ENCODE data around the gene SAFB2. TPM values are rescaled to one million over a fixed set of nuclear protein-coding genes. Genes with fewer than 3 reads are reported as not detected.

The SAFB2 gene
- total and polyA plus RNA-seq, 2 donors from 2014 or later: 67.1 to 113 TPM

DNA sequence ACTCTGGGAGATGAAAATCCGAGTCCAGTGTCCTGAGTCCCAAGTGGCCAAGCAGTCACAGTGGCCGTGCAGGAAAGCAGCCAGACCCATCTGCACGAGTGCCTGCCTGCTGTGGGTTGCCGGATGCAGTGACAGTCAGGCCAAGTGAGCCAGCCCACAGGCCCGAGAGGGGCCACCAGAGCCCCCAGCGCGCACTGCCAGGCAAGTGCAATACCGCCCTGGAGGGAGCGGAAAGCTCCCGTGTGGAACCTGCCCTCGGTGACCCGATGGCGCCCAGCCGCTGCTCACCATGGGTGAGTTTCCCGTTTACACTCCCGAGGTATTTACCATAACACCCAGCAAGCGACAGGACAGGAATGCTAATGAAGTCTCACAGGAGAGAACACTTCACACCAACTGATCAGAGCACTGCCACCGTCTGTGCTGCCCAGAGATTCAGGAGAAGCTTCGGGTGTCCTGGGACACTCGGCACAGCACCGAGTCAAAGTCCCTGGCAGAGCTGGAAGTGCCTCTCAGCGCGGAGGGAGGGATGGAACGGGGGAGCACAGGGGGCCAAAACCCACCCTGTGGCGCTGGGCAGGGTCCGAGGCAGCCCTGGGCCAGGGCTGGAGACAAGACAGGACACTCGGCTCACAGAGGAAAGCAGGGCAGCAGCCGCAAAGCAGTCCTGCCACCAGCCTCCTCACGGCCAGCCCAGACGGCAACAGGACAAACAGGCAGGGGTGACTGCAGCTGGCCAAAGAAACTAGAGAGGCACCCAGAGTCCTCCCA lies 33.5 kb downstream of the SAFB2 start:
- intact Hi-C loops (cut with DNase I): no loop called here
- H3K27ac ChIP-seq (ENCODE audit: low read depth in 2 of 2, low read length in 2 of 2): no peak overlapping the region

GRCh38 chr19:5588441-5588840 lies 34.1 kb downstream of the SAFB2 start:
- TF ChIP-seq, protein P1, sequence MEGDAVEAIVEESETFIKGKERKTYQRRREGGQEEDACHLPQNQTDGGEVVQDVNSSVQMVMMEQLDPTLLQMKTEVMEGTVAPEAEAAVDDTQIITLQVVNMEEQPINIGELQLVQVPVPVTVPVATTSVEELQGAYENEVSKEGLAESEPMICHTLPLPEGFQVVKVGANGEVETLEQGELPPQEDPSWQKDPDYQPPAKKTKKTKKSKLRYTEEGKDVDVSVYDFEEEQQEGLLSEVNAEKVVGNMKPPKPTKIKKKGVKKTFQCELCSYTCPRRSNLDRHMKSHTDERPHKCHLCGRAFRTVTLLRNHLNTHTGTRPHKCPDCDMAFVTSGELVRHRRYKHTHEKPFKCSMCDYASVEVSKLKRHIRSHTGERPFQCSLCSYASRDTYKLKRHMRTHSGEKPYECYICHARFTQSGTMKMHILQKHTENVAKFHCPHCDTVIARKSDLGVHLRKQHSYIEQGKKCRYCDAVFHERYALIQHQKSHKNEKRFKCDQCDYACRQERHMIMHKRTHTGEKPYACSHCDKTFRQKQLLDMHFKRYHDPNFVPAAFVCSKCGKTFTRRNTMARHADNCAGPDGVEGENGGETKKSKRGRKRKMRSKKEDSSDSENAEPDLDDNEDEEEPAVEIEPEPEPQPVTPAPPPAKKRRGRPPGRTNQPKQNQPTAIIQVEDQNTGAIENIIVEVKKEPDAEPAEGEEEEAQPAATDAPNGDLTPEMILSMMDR (IDR thresholded peaks at IDR 0.05; ENCODE audit: borderline replicate concordance, extremely low read depth, insufficient read depth): no peak
- Histone ChIP-seq H3K27me3 (ENCODE audit: control insufficient read depth, insufficient read depth, low read length) (no peaks in the 10 kb centered on the region), H3K4me3 (ENCODE audit: low read length in 3 of 3) (no peak overlapping the region), H3K9me3 (ENCODE audit: control insufficient read depth in 2 of 3, insufficient read depth in 1 of 3, low read length in 3 of 3) (no peaks in the 10 kb centered on the region), H3K36me3 (ENCODE audit: control insufficient read depth in 2 of 3, insufficient read depth in 3 of 3, low read length in 3 of 3) (peaks cover 0 to 65% (median 47%) of the 10 kb centered on the region in 3 donors), H3K27ac (ENCODE audit: low read depth in 2 of 2, low read length in 2 of 2) (no peak overlapping the region), H3K9ac (ENCODE audit: low read length in 3 of 3) (no peak overlapping the region), H3K4me1 (ENCODE audit: control insufficient read depth in 2 of 3, insufficient read depth in 2 of 3, low read depth in 1 of 3, low read length in 3 of 3) (peaks cover 0 to 11% (median 11%) of the 10 kb centered on the region in 3 donors)
- FAIRE-seq (no peak), DNase-seq (peak in 1 of 5 donors; percentile 36)
- intact Hi-C loops (cut with DNase I): no loop called here

More for the DNA sequence above, 33.5 kb downstream of the SAFB2 start:
- no peaks in the 10 kb centered on the region for H3K27me3 ChIP-seq (ENCODE audit: control insufficient read depth, insufficient read depth, low read length)
- H3K4me3 ChIP-seq (ENCODE audit: low read length in 3 of 3): no peak overlapping the region
- DNase-seq: peak in 2 of 5 donors; percentile 45 to 61
- H3K9me3 ChIP-seq (ENCODE audit: control insufficient read depth in 2 of 3, insufficient read depth in 1 of 3, low read length in 3 of 3): no peaks in the 10 kb centered on the region
- H3K36me3 ChIP-seq (ENCODE audit: control insufficient read depth in 2 of 3, insufficient read depth in 3 of 3, low read length in 3 of 3): peaks cover 0 to 72% (median 49%) of the 10 kb centered on the region in 3 donors
- peaks cover 0 to 11% (median 11%) of the 10 kb centered on the region in 3 donors for H3K4me1 ChIP-seq (ENCODE audit: control insufficient read depth in 2 of 3, insufficient read depth in 2 of 3, low read depth in 1 of 3, low read length in 3 of 3)
- TF ChIP-seq, protein P1 (IDR thresholded peaks at IDR 0.05; ENCODE audit: borderline replicate concordance, extremely low read depth, insufficient read depth): no peak
- no peak overlapping the region for H3K9ac ChIP-seq (ENCODE audit: low read length in 3 of 3)
- no peak for FAIRE-seq

DNA sequence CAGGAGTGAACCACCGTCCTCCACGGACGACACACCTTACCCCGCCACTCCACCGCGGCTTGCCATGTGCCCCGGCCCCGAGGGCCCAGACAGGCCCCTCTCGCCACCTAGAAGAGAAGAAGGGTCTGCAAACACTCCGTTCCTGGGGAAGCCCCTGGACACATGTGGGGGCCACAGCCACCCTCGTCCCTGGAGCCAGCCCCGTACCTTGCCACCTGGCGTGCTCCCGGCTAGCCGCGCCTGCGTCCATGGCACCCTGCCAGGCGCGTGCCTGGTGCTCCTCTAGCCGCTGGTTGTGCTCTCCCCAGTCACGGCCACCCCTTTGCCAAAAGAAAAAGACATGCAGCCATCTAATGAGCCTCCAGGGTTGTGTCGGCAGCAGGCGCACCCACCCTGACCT lies 34.9 kb downstream of the SAFB2 start:
- Histone ChIP-seq H3K27ac (ENCODE audit: low read depth in 2 of 2, low read length in 2 of 2) (no peak overlapping the region), H3K36me3 (ENCODE audit: control insufficient read depth in 2 of 3, insufficient read depth in 3 of 3, low read length in 3 of 3) (peaks cover 0 to 58% (median 39%) of the 10 kb centered on the region in 3 donors), H3K9ac (ENCODE audit: low read length in 3 of 3) (no peak overlapping the region), H3K4me1 (ENCODE audit: control insufficient read depth in 2 of 3, insufficient read depth in 2 of 3, low read depth in 1 of 3, low read length in 3 of 3) (peaks cover 0 to 11% (median 11%) of the 10 kb centered on the region in 3 donors), H3K4me3 (ENCODE audit: low read length in 3 of 3) (no peak overlapping the region), H3K27me3 (ENCODE audit: control insufficient read depth, insufficient read depth, low read length) (no peaks in the 10 kb centered on the region), H3K9me3 (ENCODE audit: control insufficient read depth in 2 of 3, insufficient read depth in 1 of 3, low read length in 3 of 3) (no peaks in the 10 kb centered on the region)
- TF ChIP-seq, protein P1 (IDR thresholded peaks at IDR 0.05; ENCODE audit: borderline replicate concordance, extremely low read depth, insufficient read depth): no peak
- DNase-seq (peak in 1 of 5 donors; percentile 70), FAIRE-seq (no peak)
- intact Hi-C loops (cut with DNase I): no loop called here

Measured in kidney (tissue), 14 donors.